NCI-H748 treated with DMSO at 0.1 percent for 48 hours (cell line): ENCODE measurements around the gene TOMM7.

ENCODE experiments used
- DNase-seq: peaks from one replicate; lab custom pipeline; 2025; lab: John Stamatoyannopoulos, UW

TOMM7 gene

GRCh38 chr7:22822486-22823141 is at the start of gene TOMM7:
TOMM7 (minus strand) TSS chr7:22822849; CDS start chr7:22822779, 70 bp downstream.
- peak; percentile 97 for DNase-seq

GRCh38 chr7:22872096-22872807 is 49.6 kb upstream of the TOMM7 start:
- DNase-seq = no peak

DNA sequence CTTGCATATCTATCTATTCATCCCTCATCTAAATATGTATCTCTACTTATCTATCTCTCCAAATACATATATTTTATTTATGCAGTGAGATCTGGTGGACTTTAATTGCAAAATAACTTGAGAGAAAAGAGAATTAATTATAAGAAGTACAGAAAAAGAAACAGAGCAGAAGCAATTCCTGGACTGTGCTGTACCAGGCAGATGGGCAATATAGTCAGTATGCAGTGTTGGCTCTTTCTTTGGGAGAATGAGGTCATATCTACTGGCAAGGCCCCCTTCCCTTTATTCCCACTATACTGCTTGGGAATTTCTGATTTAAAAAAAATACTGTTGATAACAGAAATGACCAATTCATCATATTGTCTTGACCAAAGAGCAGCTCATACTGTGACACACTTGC is 49.0 kb upstream of the TOMM7 start:
- DNase-seq = no peak

DNA sequence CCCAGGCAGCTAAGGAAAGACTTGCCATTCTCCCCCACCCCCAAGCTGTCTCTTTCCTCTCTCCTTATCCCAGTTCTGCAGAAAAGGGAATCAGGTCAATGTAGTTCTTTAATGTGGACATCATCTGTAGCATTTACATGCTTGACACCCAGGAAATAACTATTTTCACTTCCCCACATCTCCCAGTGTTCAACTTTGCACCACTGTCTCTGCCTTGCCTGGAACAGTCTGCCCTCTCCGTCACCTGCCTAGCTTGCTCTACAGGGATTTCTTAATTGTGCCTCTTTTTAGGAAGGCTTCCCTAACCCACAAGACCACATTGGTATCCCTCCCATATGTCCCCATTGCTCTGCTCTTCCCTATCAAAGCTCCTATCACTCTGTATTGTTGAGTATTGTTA is 45.9 kb upstream of the TOMM7 start:
- no peak for DNase-seq

DNA sequence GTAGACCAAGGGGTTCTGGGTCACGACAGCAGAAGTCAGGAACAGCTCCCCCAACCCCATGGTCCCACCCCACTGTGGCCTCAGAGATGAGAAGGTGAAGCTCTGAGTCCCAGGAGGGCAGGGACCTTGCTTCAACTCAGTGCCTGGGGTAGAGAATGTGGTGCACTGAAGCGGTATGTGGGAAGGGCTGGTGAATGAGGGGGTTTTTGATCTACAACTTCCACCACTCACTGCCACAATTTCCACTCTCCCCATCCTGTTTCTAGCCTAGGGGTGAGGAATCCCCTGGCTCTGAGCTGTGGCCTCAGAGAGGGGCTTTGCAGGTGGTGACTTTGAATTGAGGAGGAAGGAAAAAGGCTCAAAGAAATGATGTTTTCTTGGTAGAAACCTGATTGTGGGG is 44.9 kb upstream of the TOMM7 start:
- no peak for DNase-seq

- no peak for DNase-seq
These were observed 44.4 kb upstream of the TOMM7 start for GRCh38 chr7:22867003-22867402.

- no peak for DNase-seq
These were observed 42.9 kb upstream of the TOMM7 start for GRCh38 chr7:22865602-22865960.

GRCh38 chr7:22864855-22865601 is 42.4 kb upstream of the TOMM7 start:
- no peak for DNase-seq

- DNase-seq = no peak
These were observed 41.7 kb upstream of the TOMM7 start for GRCh38 chr7:22864301-22864700.

- DNase-seq = no peak
These were observed 40.7 kb upstream of the TOMM7 start for GRCh38 chr7:22863156-22863899.

DNA sequence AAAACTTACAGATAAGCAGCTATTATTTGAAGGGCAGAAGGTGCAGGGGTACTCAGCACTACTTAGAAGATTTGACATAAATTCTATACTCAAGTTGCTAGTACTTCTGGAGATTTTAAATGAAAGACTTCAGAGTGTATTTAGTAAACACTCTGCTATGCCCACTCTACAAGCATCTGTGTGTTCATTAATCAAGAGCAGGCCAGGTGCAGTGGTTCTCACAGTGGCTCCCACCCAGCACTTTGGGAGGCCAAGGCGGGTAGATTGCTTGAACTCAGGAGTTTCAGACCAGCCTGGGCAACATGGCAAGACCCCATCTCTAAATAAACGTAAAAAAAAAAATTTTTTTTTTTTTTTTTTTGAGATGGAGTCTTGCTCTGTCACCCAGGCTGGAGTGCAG is 38.9 kb upstream of the TOMM7 start:
- DNase-seq = no peak

GRCh38 chr7:22860784-22861482 is 38.3 kb upstream of the TOMM7 start:
- DNase-seq = no peak

DNA sequence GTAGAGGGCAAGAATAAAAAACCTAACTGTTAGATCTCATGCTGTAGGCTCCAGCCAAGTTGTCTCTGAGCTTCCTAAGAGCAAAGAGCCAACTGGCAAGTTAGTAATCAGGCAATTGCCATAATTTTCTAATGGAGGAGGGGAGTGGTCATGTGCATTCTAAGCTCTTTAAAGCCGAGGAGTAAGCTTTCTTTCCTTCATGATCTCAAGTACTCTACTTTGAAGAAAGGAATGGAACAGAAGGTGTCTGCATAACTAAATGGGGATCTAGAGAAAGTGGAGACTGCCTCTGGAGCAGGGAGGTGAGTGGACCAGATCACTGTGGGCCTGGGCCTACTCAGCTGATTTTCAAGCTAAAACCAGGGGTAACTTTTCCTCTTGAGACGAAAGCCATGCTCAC is 37.7 kb upstream of the TOMM7 start:
- DNase-seq = no peak

DNA sequence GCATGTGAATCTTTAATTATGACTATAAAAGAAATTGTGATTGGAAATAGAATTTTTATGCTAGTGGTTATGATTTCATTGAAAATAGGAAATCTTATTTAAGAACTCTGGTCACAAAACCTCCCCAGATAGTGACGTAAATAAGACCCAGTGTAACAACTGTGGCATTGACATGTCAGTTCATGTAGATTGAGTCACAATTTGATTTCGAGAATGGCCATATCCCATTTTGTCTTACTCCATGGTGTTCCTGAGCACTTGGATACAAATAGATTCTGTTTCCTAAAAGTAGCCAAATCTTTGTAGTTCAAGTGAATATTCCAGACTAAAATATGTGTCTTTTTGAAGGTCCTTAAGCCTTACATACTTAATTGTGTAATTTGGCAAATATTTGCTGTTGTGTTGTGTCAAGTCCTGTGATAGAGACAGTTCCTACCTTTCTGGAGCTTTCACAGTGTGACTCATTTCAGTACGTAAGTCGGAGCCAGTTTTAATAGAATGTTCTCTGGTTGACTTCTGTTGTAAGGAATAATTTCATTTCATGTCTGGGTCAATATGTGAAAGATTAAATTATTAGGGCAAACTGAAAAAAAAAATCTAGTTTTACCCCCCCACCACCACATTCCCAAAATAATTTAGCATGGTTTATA is 37.1 kb upstream of the TOMM7 start:
- no peak for DNase-seq

DNA sequence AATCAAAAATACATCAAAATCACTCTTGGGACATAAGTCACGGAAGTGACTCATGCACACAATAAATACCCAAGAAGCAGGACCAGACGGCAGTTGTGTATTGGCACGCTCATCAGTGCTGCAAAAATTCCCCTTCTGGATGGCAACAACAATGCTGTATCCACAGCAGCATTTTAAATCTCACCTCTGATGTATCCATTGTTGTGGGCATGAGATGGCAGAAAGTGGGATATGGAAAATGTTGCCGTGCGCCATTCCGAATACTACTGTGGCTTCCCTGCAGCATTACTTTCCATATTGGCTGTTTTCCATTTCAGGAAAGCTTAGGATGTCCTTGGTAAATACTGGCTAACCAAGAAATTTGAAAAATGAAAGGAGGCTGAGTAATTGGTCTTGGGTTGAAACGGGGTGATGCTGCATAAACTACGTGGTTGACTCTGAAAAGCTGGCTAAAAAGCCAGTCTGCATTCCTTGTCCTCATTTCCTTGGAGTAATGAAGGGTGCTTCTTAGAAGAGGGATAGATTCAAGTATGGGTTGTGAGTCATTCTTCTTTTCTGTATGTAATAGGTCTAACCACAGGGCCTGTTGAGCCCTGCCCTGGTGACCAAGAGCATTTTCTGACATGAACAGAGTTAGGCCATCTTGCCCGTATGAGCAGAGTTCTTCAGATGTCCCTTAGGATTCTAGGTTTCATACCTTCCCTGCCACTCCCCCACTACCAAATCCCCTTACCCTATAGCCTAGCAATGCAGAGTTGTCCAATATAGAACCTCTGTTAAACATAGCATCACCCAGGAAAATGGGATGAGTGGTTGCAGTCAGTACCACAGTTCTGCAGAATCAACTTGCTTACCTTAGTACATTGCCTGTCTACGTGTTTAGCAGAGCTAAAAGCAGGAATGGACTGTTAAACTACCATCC is 36.3 kb upstream of the TOMM7 start:
- DNase-seq = no peak

GRCh38 chr7:22858274-22858639 is 35.6 kb upstream of the TOMM7 start:
- no peak for DNase-seq

GRCh38 chr7:22856416-22856815 is 33.8 kb upstream of the TOMM7 start:
- no peak for DNase-seq

GRCh38 chr7:22855049-22855392 is 32.4 kb upstream of the TOMM7 start:
- no peak for DNase-seq

DNA sequence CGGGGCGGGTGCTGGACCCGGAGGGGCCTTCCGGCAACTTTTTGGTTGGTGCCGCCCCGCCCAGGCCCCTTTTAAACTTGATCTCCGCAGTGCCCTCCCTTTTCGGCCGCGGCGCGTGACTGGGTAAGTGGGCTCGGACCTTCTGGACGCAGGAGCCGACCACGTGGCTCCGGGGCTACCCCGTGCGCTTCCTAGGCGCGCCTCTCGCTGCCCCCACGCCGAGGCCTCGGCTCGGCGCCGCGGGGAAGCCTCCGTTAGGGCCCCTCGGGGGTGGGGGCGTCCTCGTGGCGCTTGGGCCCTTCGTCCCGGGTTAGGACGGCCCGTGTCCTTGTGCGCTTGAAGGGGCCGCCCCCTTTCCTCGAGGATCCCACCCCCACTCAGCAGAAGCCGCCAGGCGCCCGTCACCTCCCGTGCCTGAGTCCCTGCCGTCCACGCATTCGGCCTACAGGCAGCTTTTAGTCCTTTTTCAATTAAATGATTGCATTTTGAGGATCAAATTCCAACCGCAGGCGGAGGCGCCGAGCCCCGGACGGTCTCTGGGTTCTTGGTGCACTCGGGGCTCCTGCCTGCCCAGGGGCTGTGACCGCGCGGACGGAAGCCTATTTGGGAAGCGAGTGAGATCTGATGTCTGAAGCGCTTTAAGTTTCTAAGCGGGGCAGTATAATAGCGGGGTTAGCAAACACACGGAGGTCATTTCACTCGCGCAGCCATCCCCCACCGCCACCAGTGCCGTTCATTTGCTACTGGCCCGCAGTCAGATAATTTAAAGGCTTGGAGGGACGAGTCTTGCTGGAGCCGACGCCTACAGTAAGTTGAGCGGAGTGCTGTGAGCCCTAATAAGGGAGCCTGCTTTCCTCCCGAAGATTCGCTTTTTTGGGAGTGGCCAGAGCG is 31.8 kb upstream of the TOMM7 start:
- DNase-seq = peak; percentile 61
